CD4-positive, alpha-beta T cell treated with Interleukin-6 for 4 hours (primary cell): ENCODE measurements around the gene KISS1R.
"Not testable (repeated sequence)": the region's sequence is repeated elsewhere in the genome, so short reads cannot be mapped to it uniquely, and the experiment has no call there.

Source experiments
- DNase-seq: peaks from one replicate; pipeline ENCODE4 v3.0.0-alpha.2; 2020; ENCODE audit warnings: mixed read lengths

Gene KISS1R

DNA sequence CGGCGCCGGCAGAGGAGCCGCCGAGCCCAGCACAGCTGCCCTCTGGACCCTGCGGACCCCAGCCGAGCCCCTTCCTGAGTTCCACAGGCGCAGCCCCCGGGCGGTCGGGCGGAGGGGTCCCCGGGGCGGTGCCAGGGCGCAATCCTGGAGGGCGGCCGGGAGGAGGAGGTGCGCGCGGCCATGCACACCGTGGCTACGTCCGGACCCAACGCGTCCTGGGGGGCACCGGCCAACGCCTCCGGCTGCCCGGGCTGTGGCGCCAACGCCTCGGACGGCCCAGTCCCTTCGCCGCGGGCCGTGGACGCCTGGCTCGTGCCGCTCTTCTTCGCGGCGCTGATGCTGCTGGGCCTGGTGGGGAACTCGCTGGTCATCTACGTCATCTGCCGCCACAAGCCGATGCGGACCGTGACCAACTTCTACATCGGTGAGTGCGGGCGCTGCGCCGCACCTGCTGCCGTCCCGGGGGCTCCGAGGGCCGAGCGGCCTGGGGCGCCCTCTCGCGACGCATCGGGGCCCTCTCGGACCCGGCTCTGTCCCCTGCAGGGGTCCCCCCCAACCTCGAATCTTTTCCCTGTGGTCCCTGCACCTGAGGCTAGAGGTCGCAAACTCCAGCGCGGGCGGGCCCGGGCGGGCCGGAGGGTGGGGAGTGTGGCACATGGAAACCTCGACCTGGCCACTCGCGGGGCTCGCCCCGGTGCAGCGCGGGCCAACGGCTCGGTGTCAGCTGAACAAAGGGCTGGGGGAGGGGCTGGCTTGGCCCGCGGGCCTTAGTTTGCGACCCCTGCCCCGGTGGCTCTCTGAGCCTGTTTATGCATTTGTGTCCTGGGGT, at the start of gene KISS1R:
Gene KISS1R, plus strand, starts transcription at position 11 of the 829 bp plus-strand sequence. Its CDS starts 170 bp downstream, at position 181.
- peak; percentile 74 for DNase-seq

DNA sequence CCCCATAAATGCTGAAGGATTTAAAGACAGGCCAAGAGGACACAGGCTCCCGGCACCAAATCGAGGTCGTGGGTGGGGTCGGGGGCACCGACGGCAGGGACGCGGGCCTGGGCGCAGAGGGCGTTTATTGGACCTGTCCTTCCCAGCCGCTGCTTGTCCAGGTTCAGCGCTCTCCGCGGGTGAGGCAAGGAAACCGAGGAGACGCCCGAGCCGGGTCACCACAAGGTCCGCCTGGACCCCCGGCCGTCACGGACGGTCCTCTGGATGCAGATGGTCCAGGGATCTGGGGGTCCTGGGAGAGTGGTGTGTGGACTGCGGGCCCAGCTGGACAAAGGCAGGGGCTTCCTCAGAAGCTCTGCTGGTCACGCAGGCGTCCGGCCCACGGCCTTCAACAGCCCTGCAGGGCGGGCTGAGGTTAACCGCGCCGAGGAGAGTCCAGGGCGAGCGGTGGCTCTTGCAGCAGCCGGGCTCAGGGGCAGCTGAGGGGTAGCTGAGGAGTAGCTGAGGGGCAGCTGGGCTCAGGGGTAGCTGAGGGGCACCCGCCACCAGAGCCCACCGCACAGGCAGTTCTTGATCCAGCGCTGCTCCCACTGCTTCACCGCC, 49.2 kb upstream of the KISS1R start:
- DNase-seq, result no peak

DNA sequence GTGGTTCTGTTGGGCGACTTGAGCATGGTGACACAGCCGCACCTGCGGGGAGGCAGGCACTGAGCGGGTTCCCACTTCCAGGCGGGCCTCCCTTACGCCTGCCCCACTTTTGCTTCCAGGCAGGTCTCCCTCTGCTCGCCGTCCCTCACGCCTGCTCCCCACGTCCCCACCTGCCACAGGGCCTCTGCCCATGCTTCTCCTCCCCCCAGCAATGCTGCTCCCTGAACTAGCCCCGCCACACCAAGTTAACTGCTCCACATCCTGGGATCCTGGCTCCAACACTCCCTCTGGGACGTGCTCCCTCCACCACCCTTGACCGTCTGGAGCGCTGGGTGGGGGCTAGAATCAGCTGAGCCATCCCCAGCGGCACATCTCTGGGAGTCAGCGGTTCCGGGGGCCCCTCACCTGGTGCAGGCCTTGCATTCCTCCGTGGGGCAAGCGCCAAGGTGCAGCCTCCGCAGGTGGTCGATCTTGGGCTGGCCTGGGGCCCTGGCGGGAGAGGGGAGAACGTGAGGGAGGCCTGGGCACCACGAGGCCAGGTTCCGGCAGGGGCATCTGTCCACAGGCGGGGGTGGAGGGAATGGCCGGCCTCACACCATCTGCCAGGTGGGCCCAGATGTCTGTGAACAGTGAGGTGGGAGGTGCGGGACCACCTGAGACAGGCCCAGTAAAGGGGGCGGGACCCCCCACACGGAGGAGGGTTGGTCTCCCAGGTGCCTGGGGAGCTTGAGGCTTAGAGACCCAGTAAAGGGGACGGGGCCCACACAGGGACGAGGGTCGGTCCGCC, 48.5 kb upstream of the KISS1R start:
- no peak for DNase-seq

DNA sequence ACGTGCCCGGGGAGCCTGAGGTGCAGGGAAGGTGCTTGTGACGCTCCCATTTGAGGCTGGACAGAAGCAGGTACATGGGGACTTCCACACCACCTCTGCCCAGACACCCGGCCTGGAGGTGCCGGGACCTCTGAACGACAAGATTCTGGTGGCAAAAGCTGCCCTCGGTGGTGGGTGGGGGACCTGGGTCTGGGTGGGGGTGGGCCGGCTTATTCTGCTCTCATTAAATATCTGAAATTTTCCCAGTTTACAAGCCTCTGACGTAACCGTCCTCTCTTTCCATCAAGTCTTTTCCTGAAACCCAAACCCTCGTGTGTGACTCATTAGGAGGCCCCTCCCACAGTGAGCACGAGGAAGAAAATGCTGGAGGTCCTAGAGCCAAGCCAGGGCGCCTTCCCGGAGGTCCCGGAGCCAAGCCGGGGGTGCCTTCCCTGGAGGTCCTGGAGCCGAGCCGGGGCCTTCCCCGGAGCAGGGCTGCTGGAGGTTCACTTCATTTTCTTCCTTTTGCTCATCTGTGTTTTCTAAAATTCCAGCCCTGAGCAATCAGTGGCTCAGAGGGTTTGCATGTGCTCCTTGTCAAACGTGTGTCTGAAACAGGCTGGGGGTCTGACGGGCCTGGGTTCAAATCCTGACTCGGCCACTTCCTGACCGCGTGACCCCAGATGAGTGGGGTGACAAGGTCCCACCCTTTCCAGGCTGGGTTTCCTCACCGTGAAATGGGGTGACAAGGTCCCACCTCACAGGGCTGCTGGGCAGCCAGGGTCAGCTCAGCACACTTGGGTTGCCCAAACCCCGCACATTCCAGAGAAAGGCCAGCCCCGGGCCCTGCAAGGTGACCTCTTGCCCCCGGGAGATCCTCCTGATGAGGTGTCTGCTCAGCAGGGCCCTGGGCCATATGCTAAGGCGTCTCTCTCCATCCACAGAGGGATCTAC, 47.6 kb upstream of the KISS1R start:
- no peak for DNase-seq

DNA sequence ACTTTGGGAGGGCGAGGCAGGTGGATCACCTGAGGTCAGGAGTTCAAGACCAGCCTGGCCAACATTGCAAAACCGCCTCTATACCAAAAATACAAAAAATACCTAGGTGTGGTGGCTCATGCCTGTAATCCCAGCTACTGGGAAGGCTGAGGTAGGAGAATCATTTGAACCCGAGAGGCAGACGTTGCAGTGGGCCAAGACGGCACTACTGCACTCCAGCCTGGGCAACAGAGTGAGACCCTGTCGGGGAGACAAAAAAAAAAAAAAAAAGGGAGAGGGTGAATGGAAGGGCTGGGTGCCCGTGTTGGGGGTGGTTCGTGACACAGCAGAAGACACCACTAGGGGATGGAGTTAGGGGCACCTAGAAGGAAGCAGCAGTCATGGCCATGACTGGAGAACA, 46.8 kb upstream of the KISS1R start:
- DNase-seq, result no peak

DNA sequence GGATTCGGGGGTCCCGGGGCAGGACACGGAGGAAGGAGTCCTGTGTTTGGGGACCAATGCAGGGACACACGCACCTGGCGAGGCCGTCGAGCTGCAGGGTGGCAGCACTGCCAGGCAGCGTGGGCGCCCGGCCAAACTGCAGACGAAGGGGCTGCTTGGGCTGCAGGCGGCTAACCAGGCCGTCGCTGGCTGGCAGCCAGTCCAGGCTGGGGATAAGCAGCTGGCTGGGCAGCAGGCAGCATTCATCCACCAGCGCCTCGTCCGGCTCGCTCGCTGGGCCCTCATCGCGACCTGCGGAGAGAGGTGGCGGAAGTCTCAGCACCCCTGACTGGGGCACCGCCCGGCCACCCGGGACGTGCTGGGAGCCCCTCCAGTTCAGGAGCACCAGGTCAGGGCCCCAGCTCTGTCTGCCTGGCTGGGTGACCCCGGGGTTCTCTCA, 46.2 kb upstream of the KISS1R start:
- DNase-seq, result no peak

DNA sequence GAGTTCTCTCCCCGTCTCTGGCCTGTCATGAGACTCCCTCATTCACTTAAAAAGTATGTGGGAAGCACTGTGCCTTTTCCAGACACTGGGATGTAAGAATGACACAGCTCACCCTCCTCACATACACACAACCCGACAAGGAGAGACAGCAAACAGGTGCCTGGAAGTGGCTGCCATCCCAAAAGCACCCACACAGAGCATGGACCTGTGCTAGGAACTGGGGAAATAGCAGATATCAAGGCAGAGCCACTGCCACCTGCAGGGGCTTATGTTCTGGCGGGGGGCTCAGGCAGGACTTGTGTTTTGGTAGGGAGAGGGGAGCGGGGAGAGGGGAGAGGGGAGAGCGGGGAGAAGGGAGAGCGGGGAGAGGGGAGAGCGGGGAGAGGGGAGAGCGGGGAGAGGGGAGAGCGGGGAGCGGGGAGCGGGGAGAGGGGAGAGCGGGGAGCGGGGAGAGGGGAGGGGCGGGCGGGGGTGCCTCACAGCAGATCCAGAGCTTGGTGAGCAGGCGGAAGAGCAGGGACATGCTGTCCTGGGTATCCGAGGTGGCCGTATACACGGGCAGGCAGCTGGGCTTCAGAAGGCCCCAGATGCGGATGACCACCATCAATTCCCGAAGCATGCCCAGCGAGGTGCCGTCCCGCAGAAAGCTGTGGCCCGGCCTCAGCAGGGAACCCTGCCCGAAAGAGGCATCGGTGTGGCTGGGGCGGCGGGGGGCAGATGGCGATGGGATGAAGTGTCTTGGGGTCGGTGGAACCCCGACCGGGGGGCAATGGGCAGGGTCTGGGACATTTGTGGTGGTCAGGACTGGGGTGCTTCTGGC, 45.5 kb upstream of the KISS1R start:
- DNase-seq, result no peak

DNA sequence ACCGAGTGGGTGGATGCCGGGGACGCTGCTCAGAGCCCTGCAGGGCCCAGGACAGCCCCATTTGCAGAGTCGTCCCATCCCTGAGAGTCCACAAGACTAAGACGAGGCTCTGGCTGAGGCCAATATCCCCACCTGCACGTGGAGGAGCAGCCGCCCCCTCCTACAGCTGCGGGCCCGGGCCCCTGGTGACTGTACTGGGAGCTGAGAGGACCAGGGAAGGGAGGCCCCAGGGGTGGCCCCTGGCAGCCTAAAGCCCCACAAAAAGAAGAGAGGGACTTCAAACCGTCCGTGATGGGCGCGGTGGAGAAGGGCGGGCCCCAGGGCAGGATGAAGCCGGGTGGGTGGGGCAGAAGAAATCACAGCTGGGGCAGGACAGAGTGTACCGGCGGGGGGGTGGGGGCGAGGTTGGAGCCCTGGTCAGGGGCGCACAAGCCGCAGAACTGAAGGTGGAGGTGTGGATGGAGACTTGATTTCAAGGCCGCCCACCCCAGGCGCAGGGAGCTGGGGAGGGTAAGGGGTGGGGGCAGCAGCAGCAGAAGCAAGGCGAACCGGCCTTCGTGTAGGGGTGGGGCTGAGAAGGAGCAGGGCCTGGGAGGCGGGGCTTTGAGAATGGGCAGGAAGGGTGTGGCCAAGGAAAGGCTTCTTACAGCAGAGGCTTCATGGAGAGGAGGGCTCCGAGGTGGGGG, 44.7 kb upstream of the KISS1R start:
- DNase-seq, result peak; percentile 86

DNA sequence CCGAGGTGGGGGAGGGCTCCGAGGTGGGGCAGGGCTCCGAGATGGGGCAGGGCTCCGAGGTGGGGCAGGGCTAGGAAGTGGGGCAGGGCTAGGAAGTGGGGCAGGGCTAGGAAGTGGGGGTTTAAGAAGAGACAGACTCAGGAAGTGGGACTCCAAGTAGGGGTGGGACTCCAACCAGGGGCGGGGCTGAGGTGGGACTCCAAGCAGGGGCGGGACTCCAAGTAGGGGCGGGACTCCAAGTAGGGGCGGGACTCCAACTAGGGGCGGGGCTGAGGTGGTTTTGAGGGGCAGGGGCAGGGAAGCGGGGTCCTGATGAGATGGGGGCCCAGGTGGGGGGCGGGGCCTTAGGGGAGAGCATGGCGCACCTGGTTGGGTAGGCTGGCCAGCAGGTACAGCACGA, 44.0 kb upstream of the KISS1R start:
- DNase-seq, result peak; percentile 82

DNA sequence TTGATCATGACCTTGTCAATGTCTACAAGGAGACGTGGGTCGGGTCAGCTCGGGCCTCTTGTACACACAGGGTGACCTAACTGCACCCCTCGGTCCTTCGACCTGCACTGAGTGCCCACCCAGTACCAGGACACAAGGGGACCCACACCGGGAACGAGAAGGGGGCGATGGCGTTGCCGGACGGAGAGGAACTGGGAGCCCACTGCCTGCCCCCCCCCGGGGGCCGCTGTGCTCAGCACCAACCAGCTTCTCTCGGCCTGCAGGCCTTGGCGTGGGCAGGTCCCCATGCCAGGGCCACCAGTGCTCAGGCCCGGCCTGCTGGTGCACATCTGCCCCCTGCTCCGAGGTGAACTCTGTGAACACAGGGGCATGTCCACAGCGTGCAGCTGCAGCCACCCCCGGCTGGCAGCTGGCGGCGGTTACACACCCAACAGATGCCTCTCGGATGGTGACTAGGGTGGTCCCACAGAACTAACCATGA, 43.5 kb upstream of the KISS1R start:
- no peak for DNase-seq

DNA sequence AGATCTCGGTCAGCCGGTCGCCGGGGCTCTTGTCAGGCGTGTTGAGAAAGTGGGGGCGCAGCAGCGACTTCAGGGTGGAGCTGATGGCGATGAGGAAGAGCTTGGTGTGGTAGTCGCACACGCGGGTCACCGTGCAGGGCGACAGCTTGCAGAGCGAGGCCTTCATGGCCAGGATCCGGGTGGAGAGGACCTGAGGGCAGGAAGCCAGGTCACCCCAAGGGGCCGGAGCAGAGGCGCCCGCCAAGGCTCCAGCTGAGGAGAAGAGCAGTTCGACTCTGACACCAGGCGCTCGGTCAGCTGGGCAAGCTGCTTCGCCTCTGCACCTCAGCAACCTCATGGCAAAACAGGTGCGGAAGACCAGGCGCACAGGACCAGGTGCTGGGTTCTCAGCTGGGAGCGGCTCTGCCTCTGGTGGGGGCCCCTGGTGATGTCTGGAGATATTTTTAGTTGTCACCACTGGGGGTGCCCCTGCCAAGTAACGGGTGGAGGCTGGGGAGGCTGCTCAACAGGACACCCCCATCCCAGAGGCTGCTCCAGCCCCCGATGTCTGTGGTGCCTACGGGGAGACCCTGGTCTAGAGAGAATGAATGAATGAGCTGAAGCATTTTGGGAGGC, 41.8 kb upstream of the KISS1R start:
- DNase-seq, result no peak

DNA sequence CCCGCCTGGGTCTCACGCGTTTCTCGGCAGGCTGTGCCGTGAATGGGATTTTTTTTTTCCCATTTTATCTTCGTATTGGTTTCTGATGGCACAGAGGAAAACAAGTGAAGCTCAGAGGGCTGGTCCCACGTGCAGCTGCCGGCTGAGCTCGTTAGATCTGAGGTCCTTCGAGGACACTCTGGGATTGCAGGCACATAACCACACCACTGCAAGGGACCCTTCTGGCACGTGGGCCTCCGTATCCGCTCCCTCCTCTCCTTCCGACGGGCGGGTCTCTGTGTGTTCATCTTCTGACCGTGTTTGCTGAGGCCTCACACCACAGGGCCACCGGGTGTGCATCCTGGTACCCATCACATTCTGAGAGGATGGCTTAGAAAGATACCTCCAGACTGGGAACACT, 41.0 kb upstream of the KISS1R start:
- no peak for DNase-seq

DNA sequence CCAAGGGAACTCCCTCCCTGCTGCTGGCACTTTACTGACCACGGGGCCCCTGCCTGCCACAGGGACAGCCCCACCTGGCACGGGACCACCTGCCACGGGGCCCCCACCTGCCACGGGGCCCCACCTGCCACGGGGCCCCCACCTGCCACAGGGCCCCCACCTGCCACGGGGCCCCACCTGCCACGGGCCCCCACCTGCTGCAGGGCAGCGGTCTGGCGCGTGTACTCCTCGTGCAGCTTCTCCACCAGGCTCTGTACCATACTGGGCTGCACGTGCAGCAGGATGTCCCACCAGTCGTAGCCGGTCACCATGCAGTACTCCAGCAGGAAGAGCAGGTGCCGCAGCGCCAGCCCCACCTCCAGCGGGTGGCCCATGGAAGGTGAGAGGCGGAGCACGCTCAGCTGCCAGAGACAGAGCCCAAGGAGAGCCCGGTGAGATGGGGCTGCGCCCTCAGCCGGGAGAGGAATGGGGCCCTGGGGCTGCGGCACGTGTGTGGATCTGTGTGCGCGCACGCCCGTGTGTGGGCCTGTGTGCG, 40.3 kb upstream of the KISS1R start:
- DNase-seq, result no peak

DNA sequence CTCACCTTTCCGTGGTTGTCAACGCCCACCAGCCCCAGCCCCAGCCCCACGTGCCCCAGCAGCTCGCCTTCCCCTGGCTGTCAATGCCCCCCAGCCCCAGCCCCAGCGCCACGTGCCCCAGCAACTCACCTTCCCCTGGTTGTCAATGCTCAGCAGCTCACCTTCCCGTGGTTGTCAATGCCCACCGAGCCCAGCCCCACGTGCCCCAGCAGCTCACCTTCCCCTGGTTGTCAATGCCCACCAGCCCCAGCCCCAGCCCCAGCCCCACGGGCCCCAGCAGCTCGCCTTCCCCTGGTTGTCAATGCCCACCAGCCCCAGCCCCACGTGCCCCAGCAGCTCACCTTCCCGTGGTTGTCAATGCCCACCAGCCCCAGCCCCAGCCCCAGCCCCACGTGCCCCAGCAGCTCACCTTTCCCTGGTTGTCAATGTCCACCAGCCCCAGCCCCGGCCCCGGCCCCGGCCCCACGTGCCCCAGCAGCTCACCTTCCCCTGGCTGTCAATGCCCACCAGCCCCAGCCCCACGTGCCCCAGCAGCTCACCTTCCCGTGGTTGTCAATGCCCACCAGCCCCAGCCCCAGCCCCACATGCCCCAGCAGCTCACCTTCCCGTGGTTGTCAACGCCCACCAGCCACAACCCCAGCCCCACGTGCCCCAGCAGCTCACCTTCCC, 39.0 kb upstream of the KISS1R start:
- DNase-seq, result not testable (repeated sequence)

DNA sequence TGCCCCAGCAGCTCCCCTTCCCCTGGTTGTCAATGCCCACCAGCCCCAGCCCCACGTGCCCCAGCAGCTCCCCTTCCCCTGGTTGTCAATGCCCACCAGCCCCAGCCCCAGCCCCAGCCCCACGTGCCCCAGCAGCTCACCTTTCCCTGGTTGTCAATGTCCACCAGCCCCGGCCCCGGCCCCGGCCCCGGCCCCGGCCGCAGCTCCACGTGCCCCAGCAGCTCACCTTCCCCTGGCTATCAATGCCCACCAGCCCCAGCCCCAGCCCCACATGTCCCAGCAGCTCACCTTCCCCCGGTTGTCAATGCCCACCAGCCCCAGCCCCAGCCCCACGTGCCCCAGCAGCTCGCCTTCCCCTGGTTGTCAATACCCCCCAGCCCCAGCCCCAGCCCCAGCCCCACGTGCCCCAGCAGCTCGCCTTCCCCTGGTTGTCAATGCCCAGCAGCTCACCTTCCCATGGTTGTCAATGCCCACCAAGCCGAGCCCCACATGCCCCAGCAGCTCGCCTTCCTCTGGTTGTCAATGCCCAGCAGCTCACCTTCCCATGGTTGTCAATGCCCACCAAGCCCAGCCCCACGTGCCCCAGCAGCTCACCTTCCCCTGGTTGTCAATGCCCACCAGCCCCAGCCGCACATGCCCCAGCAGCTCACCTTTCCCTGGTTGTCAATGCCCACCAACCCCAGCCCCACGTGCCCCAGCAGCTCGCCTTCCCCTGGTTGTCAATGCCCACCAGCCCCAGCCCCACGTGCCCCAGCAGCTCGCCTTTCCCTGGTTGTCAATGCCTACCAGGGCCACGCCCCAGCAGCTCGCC, 38.2 kb upstream of the KISS1R start:
- not testable (repeated sequence) for DNase-seq

DNA sequence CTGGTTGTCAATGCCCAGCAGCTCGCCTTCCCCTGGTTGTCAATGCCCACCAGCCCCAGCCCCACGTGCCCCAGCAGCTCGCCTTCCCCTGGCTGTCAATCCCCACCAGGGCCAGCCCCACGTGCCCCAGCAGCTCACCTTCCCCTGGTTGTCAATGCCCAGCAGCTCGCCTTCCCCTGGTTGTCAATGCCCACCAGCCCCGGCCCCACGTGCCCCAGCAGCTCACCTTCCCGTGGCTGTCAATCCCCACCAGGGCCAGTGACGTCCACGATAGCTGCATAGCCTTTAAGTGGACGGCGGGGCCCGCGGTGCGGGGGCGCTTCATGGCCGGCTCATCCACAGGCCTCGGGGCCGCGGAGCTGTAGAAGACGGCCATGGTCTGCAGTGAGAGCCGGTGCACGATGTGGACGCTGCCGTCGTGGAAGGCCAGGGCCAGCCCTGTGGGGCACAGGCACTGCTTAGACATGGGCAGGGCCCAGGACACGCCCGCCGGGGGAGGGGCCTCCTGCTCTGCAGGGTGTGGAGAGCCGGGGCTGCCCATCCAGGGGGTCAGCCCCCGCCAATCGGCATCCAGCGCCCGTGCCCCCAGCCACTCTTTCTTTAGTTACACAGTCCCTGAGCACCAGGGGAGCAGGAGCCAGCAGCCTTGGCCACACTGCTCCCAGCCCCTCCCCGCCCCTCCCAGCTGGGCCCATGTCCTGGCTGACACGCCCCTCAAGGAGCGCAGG, 37.3 kb upstream of the KISS1R start:
- no peak for DNase-seq

DNA sequence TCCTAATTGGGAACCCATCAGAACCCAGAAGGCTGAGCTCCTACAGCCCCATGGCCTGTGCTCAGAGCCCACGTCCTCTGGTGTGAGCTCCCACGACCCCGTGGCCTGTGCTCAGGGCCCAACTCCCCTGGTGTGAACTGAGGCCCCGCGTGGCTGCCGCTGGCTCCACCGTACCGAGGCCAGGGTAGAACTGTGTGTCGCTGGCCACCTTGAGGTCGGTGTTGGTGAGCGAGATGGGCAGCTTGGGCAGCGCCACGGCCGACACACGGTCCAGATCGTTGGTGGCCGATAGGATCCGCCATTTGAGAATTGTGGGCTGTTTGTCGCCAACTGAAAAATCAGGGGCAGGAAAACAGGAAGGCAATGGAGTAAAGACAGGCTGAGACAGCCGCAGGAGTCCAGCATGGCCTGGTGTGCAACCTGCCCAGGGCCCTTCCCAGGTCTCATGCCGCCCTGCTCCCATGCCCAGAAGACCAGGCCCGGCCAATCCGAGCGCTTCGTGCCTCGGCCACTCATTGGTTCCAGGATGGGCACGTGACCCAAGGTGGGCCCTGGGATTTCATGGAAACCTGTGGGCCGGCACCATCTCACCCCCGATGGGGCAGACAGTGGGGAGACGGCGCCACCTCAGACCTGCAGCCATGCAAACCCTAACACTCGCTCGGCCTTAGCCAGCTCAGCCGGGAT, 35.6 kb upstream of the KISS1R start:
- no peak for DNase-seq
